HepG2 (cell line): ENCODE data around the gene PJA2. TPM values are rescaled to one million over a fixed set of nuclear protein-coding genes. Genes with fewer than 3 reads are reported as not detected.

Experiments
- AGO2 ChIP-seq: fragments of 200-400 bp; formaldehyde crosslinking; optimal IDR thresholded peaks from 2 replicates; pipeline ENCODE3; 2017; ENCODE audit warnings: mild to moderate bottlenecking, low read depth, low read length, moderate library complexity
- CREB3 ChIP-seq: sonication (generic); formaldehyde crosslinking; IDR thresholded peaks from 2 replicates; pipeline ENCODE4 v1.5.0; 2020; ENCODE audit warnings: missing genetic modification reagents
- KMT2A ChIP-seq: sonication (generic); formaldehyde crosslinking; IDR thresholded peaks from 2 replicates; pipeline ENCODE4 v1.4.0; 2020; ENCODE audit warnings: missing genetic modification reagents
- MTERF4 ChIP-seq: sonication (generic); formaldehyde crosslinking; IDR thresholded peaks from 2 replicates; pipeline ENCODE4 v1.8.0; 2023; ENCODE audit warnings: mild to moderate bottlenecking, missing genetic modification reagents
- RARA ChIP-seq: IDR thresholded peaks from 2 replicates; pipeline ENCODE4 v1.6.1; 2016; ENCODE audit warnings: missing genetic modification reagents, missing compliant biosample characterization
- REST ChIP-seq, 2 experiments: IDR thresholded peaks; 2 replicates each; pipeline ENCODE4 v1.6.1; 2011 to 2012; ENCODE audit warnings: low read length in 2 of 2, borderline replicate concordance in 1 of 2, low read depth in 1 of 2, mild to moderate bottlenecking in 1 of 2, moderate library complexity in 1 of 2
- TEAD3 ChIP-seq: optimal IDR thresholded peaks from 2 replicates; pipeline ENCODE3; 2016; ENCODE audit warnings: borderline replicate concordance
- ZFYVE20 ChIP-seq: sonication (generic); formaldehyde crosslinking; IDR thresholded peaks from 2 replicates; pipeline ENCODE4 v1.8.0; 2023; ENCODE audit warnings: low read depth, mild to moderate bottlenecking, moderate library complexity, missing genetic modification reagents, borderline replicate concordance
- ZNF121 ChIP-seq: sonication (generic); formaldehyde crosslinking; IDR thresholded peaks from 2 replicates; pipeline ENCODE4 v1.5.0; 2020; ENCODE audit warnings: mild to moderate bottlenecking, missing genetic modification reagents
- ZNF143 ChIP-seq: sonication (generic); formaldehyde crosslinking; IDR thresholded peaks from 2 replicates; pipeline ENCODE4 v1.4.0; 2020; ENCODE audit warnings: missing genetic modification reagents
- ZNF160 ChIP-seq: sonication (generic); formaldehyde crosslinking; IDR thresholded peaks from 2 replicates; pipeline ENCODE4 v1.8.0; 2022; ENCODE audit warnings: mild to moderate bottlenecking, inconsistent platforms, missing genetic modification reagents
- ZNF18 ChIP-seq: sonication (generic); formaldehyde crosslinking; IDR thresholded peaks from 2 replicates; pipeline ENCODE4 v1.8.0; 2022; ENCODE audit warnings: mild to moderate bottlenecking, missing genetic modification reagents; ENCODE audit not compliant: insufficient replicate concordance
- ZNF230 ChIP-seq: sonication (generic); formaldehyde crosslinking; IDR thresholded peaks from 2 replicates; pipeline ENCODE4 v1.4.0; 2020; ENCODE audit warnings: mild to moderate bottlenecking, missing genetic modification reagents
- ZNF574 ChIP-seq: sonication (generic); formaldehyde crosslinking; IDR thresholded peaks from 2 replicates; pipeline ENCODE4 v1.4.0; 2020; ENCODE audit warnings: missing genetic modification reagents
- ZNF709 ChIP-seq: sonication (generic); formaldehyde crosslinking; IDR thresholded peaks from 2 replicates; pipeline ENCODE4 v1.5.0; 2020; ENCODE audit warnings: mild to moderate bottlenecking, missing genetic modification reagents
- ZNF75D ChIP-seq: sonication (generic); formaldehyde crosslinking; IDR thresholded peaks from 2 replicates; pipeline ENCODE4 v1.8.1; 2023; ENCODE audit warnings: missing genetic modification reagents, mild to moderate bottlenecking, borderline replicate concordance
- ZZZ3 ChIP-seq: sonication (generic); formaldehyde crosslinking; IDR thresholded peaks from 2 replicates; pipeline ENCODE4 v1.4.0; 2020; ENCODE audit warnings: missing genetic modification reagents, mild to moderate bottlenecking, borderline replicate concordance
- polyA plus RNA-seq, 8 experiments: library from polyadenylated mRNA; depleted of rRNA in 3 of 8; stranded (reverse) in 7 of 8; unstranded in 1 of 8; fragments of >200 nt; fragmentation: Illumina TruSeq in 4 of 8; extraction: Trizol in 4 of 8; gene quantifications; 2 replicates each; pipeline versions ENCODE4 v1.2.1 to v1.2.3, GENCODE V29; 2011 to 2016; ENCODE audit warnings: low read depth in 4 of 8, missing spikeins in 1 of 8, mixed read lengths in 1 of 8; ENCODE audit not compliant: insufficient read depth in 1 of 8
- total RNA-seq, 5 experiments: library from RNA; depleted of rRNA; stranded (reverse); fragments of >200 nt; fragmentation: Illumina TruSeq; extraction: Trizol; gene quantifications; 2 replicates each; pipeline ENCODE4 v1.2.3, GENCODE V29; 2016; ENCODE audit warnings: low read depth in 1 of 5

Gene PJA2
- total and polyA plus RNA-seq, 2 of the 13 experiments (the other 11 are each of a cell fraction or from before 2014, with no cell fraction given) = 39.4 to 41.4 TPM

GRCh38 chr5:109408991-109409843, 557 bp downstream of the PJA2 start (continued):
- TF ChIP-seq MTERF4 (CRISPR knock-in tag) = 0 out of 2 replicates have a peak, but pooled peaks have one; percentile 58
- no peak for TF ChIP-seq RARA
- peak in 1 of 2 experiments; percentile 41; a peak in 3 of 4 replicates for TF ChIP-seq REST (IDR thresholded peaks at IDR 0.05; ENCODE audit: borderline replicate concordance in 1 of 2, low read depth in 1 of 2, low read length in 2 of 2)
- TF ChIP-seq CREB3 (CRISPR knock-in tag) = 0 out of 2 replicates have a peak, but pooled peaks have one; percentile 24
- TF ChIP-seq ZNF230 (CRISPR knock-in tag) = 0 out of 2 replicates have a peak, but pooled peaks have one; percentile 20
- 0 out of 2 replicates have a peak, but pooled peaks have one; percentile 27 for TF ChIP-seq ZNF75D (CRISPR knock-in tag)
- no peak for TF ChIP-seq ZFYVE20 (CRISPR knock-in tag)
- 0 out of 2 replicates have a peak, but pooled peaks have one; percentile 21 for TF ChIP-seq ZNF121
- peak; percentile 78 for TF ChIP-seq AGO2
- peak; percentile 19 for TF ChIP-seq TEAD3 (CRISPR knock-in tag)
- peak; percentile 48; the same call in 1 of the 2 replicates for TF ChIP-seq KMT2A (CRISPR knock-in tag)
- TF ChIP-seq ZNF709 (CRISPR knock-in tag) = peak; percentile 67; the same call in 1 of the 2 replicates
- 0 out of 2 replicates have a peak, but pooled peaks have one; percentile 30 for TF ChIP-seq ZZZ3 (CRISPR knock-in tag)
- peak; percentile 15; the same call in 1 of the 2 replicates for TF ChIP-seq ZNF143 (CRISPR knock-in tag)
- peak; percentile 16; the same call in 1 of the 2 replicates for TF ChIP-seq ZNF574 (CRISPR knock-in tag)
- peak; percentile 43 for TF ChIP-seq ZNF18 (CRISPR knock-in tag)
- 0 out of 2 replicates have a peak, but pooled peaks have one; percentile 6 for TF ChIP-seq ZNF160 (CRISPR knock-in tag)
